ENCODE data around the gene GDPGP1. TPM values are rescaled to one million over a fixed set of nuclear protein-coding genes. Genes with fewer than 3 reads are reported as not detected.

The GDPGP1 gene
- total RNA-seq, 3 donors from 2014 or later: 3.4 to 9.4 (median 7.5) TPM

DNA sequence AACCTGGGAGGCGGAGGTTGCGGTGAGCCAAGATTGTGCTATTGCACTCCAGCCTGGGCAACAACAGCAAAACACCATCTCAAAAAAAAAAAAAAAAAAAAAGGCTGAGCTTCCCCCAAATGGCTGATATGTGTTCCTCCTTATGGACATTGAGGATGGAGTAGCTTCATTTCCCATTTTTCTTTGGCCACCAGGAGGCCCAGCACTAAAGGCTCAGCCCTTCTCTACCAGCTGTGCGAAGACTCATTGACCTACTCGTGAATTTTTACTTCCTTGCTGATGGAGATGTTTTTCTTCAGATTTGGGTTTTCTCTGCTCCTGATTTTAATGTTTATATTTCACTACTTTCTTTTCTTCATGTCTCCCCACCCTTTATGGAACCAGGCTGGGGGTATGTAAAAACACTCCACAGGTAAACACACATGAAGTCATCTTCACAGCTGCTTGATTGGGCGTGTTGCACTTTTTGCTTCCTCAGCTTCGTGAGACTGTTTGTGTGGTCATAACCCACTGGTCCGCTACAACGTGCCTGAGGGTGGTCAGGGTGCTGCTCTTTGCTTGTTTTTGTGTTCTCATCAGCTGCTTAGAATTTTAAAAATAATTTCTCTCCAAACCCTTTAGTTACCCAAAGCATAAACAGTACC, 19.3 kb upstream of the GDPGP1 start:
- TF ChIP-seq POLR2A (IDR thresholded peaks at IDR 0.05) (no peak), POLR2AphosphoS5 (IDR thresholded peaks at IDR 0.05) (no peak)
- TF ChIP-seq, protein P1, sequence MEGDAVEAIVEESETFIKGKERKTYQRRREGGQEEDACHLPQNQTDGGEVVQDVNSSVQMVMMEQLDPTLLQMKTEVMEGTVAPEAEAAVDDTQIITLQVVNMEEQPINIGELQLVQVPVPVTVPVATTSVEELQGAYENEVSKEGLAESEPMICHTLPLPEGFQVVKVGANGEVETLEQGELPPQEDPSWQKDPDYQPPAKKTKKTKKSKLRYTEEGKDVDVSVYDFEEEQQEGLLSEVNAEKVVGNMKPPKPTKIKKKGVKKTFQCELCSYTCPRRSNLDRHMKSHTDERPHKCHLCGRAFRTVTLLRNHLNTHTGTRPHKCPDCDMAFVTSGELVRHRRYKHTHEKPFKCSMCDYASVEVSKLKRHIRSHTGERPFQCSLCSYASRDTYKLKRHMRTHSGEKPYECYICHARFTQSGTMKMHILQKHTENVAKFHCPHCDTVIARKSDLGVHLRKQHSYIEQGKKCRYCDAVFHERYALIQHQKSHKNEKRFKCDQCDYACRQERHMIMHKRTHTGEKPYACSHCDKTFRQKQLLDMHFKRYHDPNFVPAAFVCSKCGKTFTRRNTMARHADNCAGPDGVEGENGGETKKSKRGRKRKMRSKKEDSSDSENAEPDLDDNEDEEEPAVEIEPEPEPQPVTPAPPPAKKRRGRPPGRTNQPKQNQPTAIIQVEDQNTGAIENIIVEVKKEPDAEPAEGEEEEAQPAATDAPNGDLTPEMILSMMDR (IDR thresholded peaks at IDR 0.05): peak in 1 of 3 donors; percentile 20
- Histone ChIP-seq H3K9me3 (no peaks in the 10 kb centered on the region), H3K27me3 (no peaks in the 10 kb centered on the region), H3K36me3 (no peaks in the 10 kb centered on the region), H3K4me3 (no peak overlapping the region), H3K27ac (no peak overlapping the region), H3K4me1 (peaks cover 0 to 12% of the 10 kb centered on the region in 2 donors)
- intact Hi-C loops (cut with DNase I; ENCODE audit: low total_unique reads): loop anchor here (5.0 kb wide), 1 partner anchor 47 kb away; no protein-coding TSS in a partner anchor
- no peak for DNase-seq (ENCODE audit: low spot score in 2 of 2)

DNA sequence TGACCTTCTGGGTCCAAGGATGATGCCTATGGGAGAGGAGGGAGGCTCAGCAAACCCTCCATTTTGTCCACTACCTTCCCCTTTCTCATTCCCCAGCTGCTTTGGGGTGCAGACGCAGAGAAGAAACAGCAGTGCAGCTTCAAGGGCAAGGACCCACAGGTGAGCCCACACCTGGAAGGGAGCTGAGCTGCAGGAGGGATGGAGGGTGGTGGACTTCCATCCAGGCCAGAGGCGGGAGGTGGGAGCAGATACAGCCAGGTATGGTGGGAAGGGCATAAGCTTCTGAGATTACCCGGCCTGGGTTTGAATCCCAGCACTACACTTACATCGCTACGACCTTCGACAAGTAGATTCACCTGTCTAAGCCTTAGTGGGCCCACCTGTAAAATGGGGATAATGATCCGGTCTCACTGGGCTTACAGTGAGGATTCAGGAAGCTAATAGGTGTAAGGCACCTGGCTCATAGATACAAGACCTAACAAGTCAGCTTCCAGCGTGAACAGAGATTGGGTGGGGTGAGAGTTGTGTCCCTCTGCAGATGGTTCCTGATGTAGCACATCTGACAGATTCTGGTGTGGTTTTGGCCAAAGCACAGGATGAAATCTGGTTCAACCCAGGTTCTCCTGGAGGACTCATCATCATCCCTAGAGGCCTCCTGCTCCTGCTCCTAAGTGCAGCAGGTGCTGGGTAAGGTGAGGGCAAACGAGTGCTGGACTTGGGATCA, 16.2 kb upstream of the GDPGP1 start:
- no peaks in the 10 kb centered on the region for H3K9me3 ChIP-seq
- intact Hi-C loops (cut with DNase I; ENCODE audit: low total_unique reads): no loop called here
- H3K4me1 ChIP-seq: peaks cover 4 to 7% of the 10 kb centered on the region in 2 donors
- H3K4me3 ChIP-seq: no peak overlapping the region
- H3K27ac ChIP-seq: no peak overlapping the region
- H3K27me3 ChIP-seq: no peaks in the 10 kb centered on the region
- no peaks in the 10 kb centered on the region for H3K36me3 ChIP-seq
- TF ChIP-seq POLR2A (IDR thresholded peaks at IDR 0.05): no peak
- no peak for TF ChIP-seq POLR2AphosphoS5 (IDR thresholded peaks at IDR 0.05)
- TF ChIP-seq, protein P1 (IDR thresholded peaks at IDR 0.05): no peak
- no peak for DNase-seq (ENCODE audit: low spot score in 2 of 2)

DNA sequence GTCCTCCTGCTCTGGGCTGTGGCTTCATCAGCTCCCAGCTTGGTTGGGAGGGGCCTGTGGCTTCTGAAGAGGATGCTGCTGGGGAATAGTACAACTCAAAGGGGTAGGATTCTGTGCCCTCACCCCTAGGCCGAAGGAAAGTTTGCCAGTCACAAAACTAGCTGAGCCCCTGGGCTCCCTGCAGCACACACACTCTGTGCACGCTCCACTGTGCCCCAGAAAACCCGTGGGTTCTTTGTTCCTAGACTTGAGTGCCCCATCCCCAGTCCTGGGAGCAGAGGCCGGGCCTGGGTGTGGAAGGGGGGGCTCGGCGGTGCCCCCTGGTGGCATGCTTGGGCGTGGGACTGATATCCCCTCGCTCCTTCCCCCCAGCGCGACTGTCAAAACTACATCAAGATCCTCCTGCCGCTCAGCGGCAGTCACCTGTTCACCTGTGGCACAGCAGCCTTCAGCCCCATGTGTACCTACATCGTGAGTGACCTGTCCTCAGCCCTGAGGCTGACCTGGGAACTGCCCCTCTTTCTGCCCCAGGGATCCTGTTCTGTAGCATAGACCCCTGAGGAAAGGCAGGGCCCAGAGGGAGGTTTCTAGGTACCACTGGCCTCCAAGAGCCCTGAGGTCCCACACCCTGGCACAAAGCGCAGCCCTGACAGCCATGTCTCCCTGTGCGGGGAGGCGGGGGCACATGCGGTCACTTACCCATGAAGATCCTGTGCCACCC, 14.4 kb upstream of the GDPGP1 start:
- H3K36me3 ChIP-seq: no peaks in the 10 kb centered on the region
- no peaks in the 10 kb centered on the region for H3K27me3 ChIP-seq
- peaks cover 0 to 4% of the 10 kb centered on the region in 2 donors for H3K4me1 ChIP-seq
- intact Hi-C loops (cut with DNase I; ENCODE audit: low total_unique reads): no loop called here
- H3K9me3 ChIP-seq: no peaks in the 10 kb centered on the region
- H3K4me3 ChIP-seq: no peak overlapping the region
- no peak for DNase-seq (ENCODE audit: low spot score in 2 of 2)
- no peak for TF ChIP-seq POLR2AphosphoS5 (IDR thresholded peaks at IDR 0.05)
- TF ChIP-seq POLR2A (IDR thresholded peaks at IDR 0.05): no peak
- TF ChIP-seq, protein P1 (IDR thresholded peaks at IDR 0.05): peak in 2 of 3 donors; percentile 15 to 53
- H3K27ac ChIP-seq: no peak overlapping the region

DNA sequence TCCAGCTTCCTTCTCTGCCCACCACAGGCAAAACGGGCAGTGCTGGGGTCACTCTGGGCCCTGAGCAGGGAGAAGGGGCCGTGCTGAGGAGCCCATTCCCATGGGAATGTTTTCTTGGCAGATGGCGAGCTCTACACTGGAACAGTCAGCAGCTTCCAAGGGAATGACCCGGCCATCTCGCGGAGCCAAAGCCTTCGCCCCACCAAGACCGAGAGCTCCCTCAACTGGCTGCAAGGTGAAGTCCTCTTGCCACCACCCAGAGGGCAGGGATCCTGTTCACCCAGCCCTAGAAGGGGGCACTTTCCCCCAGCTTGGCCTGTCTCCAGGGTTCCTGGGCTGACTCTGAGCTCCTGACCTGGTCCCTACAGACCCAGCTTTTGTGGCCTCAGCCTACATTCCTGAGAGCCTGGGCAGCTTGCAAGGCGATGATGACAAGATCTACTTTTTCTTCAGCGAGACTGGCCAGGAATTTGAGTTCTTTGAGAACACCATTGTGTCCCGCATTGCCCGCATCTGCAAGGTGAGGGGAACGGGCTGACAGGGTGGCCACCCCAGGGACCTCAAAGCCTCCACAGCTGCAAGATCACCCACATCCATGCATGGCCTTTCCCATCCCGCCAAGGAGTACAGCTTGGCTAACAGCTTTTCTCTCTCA, 12.6 kb upstream of the GDPGP1 start:
- Histone ChIP-seq H3K9me3 (no peaks in the 10 kb centered on the region), H3K36me3 (no peaks in the 10 kb centered on the region), H3K4me3 (no peak overlapping the region), H3K27ac (peak overlapping the region in 1 of 2 donors; percentile 58), H3K27me3 (no peaks in the 10 kb centered on the region), H3K4me1 (peaks cover 0 to 4% of the 10 kb centered on the region in 2 donors)
- DNase-seq (ENCODE audit: low spot score in 2 of 2): peak in 1 of 2 donors; percentile 57
- no peak for TF ChIP-seq POLR2AphosphoS5 (IDR thresholded peaks at IDR 0.05)
- TF ChIP-seq, protein P1 (IDR thresholded peaks at IDR 0.05): peak; percentile 28 to 75 (median 67)
- intact Hi-C loops (cut with DNase I; ENCODE audit: low total_unique reads): no loop called here

Data from breast epithelium (tissue), 4 donors.